Fibroblast of mammary gland (primary cell): ENCODE measurements around the gene DEFB131B.

Source experiments
- DNase-seq: peaks from one replicate; pipeline ENCODE4 v3.0.0-alpha.2; 2010; ENCODE audit warnings: low read depth
- H3K4me3 ChIP-seq: 2 replicates; pipeline ENCODE4 v1.5.1; 2011; ENCODE audit warnings: low read depth, mild to moderate bottlenecking, low read length, moderate library complexity; ENCODE audit not compliant: control insufficient read depth
- CTCF ChIP-seq: conservative IDR thresholded peaks from 2 replicates; pipeline ENCODE4 v1.5.1; 2011; ENCODE audit warnings: low read depth, low read length, inconsistent platforms; ENCODE audit not compliant: control insufficient read depth, insufficient read depth

The DEFB131B gene

GRCh38 chr11:71933141-71933933 lies 55.1 kb downstream of the DEFB131B start:
- TF ChIP-seq CTCF = no peak
- no peak overlapping the region for H3K4me3 ChIP-seq
- no peak for DNase-seq
